Erythroblast (primary cell): Measurements from ENCODE around the gene KIF1A.

Source experiments
- DNase-seq, 2 experiments: peaks; one replicate each; lab custom pipeline; 2025; lab: John Stamatoyannopoulos, UW
- GATA1 ChIP-seq: IDR thresholded peaks from 2 replicates; pipeline ENCODE4 v1.6.1; 2011; ENCODE audit warnings: low read depth, mild to moderate bottlenecking, control low read depth, low read length, moderate library complexity
- POLR2A ChIP-seq: IDR thresholded peaks from 2 replicates; pipeline ENCODE4 v1.6.1; 2011; ENCODE audit warnings: mild to moderate bottlenecking, low read length

Gene KIF1A

GRCh38 chr2:240672701-240673190 lies 147.3 kb downstream of the KIF1A start:
- TF ChIP-seq POLR2A, result no peak
- no peak for TF ChIP-seq GATA1

GRCh38 chr2:240672076-240672700 lies 147.8 kb downstream of the KIF1A start:
- TF ChIP-seq POLR2A, result no peak
- TF ChIP-seq GATA1, result no peak
- no peak for DNase-seq

More at GRCh38 chr2:240672701-240673190, 147.3 kb downstream of the KIF1A start:
- DNase-seq, result no peak

- no peak for DNase-seq
- no peak for TF ChIP-seq GATA1
- no peak for TF ChIP-seq POLR2A
These were observed 149.1 kb downstream of the KIF1A start for GRCh38 chr2:240670950-240671349.

GRCh38 chr2:240670402-240670801 lies 149.6 kb downstream of the KIF1A start:
- no peak for TF ChIP-seq POLR2A
- TF ChIP-seq GATA1, result no peak
- no peak for DNase-seq

- DNase-seq, result no peak
- no peak for TF ChIP-seq POLR2A
- no peak for TF ChIP-seq GATA1
These were observed 155.4 kb downstream of the KIF1A start for GRCh38 chr2:240664622-240665021.
